ENCODE results near the gene VPS16. TPM values are rescaled to one million over a fixed set of nuclear protein-coding genes. Genes with fewer than 3 reads are reported as not detected.

Gene VPS16
- total RNA-seq, 2 experiments from 2014 or later: 47.0 to 55.2 TPM

DNA sequence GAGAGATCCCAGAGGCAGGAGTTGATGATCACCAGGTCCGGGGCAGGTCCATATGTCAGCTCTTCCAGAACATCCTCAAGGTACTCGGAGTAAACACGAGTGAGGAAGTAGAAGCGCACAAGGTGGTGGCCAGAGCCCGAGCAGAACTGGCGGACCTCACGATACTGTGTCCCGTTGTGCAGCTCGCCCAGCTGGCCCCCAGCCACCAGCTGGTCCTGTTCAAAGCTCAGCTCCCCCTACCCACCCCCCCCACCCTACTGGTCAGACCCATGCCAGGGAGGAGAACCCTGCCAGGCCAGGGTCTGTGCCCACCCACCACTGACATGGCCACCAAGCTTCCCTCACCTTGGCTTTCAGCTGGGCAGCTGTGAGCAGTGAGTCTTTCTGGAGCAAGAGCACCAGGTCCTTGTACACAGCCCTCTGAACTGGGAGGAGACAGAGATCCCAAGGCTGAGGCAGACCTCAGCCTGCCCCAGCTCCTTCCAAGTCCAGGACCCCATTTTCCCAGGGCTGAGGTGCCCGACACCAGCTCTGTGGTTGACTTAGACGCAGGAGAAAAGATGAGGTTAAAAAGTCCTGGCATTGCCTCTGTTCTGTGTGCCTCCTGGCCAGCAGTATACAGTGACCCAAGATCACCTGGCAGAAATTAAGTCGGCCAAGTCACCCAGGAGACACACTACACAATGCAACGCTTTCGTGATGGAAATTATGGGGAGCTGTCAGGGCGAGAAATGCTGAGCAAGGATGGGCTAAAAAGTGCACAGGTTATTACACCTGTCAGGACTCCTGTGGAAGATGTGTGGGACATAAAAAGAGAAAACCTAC lies 1.5 kb upstream of the VPS16 start:
- Mint-ChIP-seq H3K9me3 (ENCODE audit: insufficient read depth) (no peaks in the 10 kb centered on the region), H3K27me3 (ENCODE audit: low read depth) (peaks cover 2% of the 10 kb centered on the region), H3K4me3 (peak overlapping the region; percentile 69), H3K36me3 (ENCODE audit: low read depth) (peaks cover 7% of the 10 kb centered on the region), H3K27ac (peak overlapping the region; percentile 88), H3K4me1 (ENCODE audit: low read depth) (peaks cover 10% of the 10 kb centered on the region)
- DNase-seq (no peak), ATAC-seq (no peak)
- CTCF ChIA-PET: no interaction called here
- POLR2A ChIA-PET: interaction anchor here (0.5 to 2.6 kb wide), 8 partner anchors 13 to 151 kb away, joined by 3 to 9 read pairs (median 4); partner anchors contain the start of gene PTPRA

GRCh38 chr20:2839732-2840137 lies 810 bp upstream of the VPS16 start:
- H3K27ac Mint-ChIP-seq: peak overlapping the region; percentile 88
- peaks cover 10% of the 10 kb centered on the region for H3K36me3 Mint-ChIP-seq (ENCODE audit: low read depth)
- H3K4me3 Mint-ChIP-seq: peak overlapping the region; percentile 69
- no peaks in the 10 kb centered on the region for H3K9me3 Mint-ChIP-seq (ENCODE audit: insufficient read depth)
- ChIA-PET CTCF (interaction anchor here (1.6 kb wide), 1 partner anchor 128 kb away, joined by 5 read pairs; no protein-coding TSS in a partner anchor), POLR2A (interaction anchor here (0.5 to 2.6 kb wide), 9 partner anchors 9 to 188 kb away, joined by 3 to 9 read pairs (median 4); partner anchors contain the start of gene PTPRA)
- no peak for DNase-seq
- H3K4me1 Mint-ChIP-seq (ENCODE audit: low read depth): peaks cover 13% of the 10 kb centered on the region
- ATAC-seq: no peak
- peaks cover 2% of the 10 kb centered on the region for H3K27me3 Mint-ChIP-seq (ENCODE audit: low read depth)

GRCh38 chr20:2840967-2841531 lies 504 bp downstream of the VPS16 start:
- peaks cover 22% of the 10 kb centered on the region for H3K4me1 Mint-ChIP-seq (ENCODE audit: low read depth)
- peak overlapping the region; percentile 65 for H3K27ac Mint-ChIP-seq
- POLR2A ChIA-PET: interaction anchor here (0.7 to 2.6 kb wide), 9 partner anchors 8 to 204 kb away, joined by 3 to 9 read pairs (median 3); partner anchors contain the start of genes CPXM1 and PTPRA
- no peaks in the 10 kb centered on the region for H3K9me3 Mint-ChIP-seq (ENCODE audit: insufficient read depth)
- DNase-seq (peak; percentile 57), ATAC-seq (peak; percentile 52)
- H3K36me3 Mint-ChIP-seq (ENCODE audit: low read depth): peaks cover 13% of the 10 kb centered on the region
- peaks cover 2% of the 10 kb centered on the region for H3K27me3 Mint-ChIP-seq (ENCODE audit: low read depth)
- H3K4me3 Mint-ChIP-seq: peak overlapping the region; percentile 83
- CTCF ChIA-PET: interaction anchor here (1.6 kb wide), 1 partner anchor 129 kb away, joined by 5 read pairs; no protein-coding TSS in a partner anchor

- peaks cover 26% of the 10 kb centered on the region for H3K4me1 Mint-ChIP-seq (ENCODE audit: low read depth)
- H3K27me3 Mint-ChIP-seq (ENCODE audit: low read depth): no peaks in the 10 kb centered on the region
- H3K36me3 Mint-ChIP-seq (ENCODE audit: low read depth): peaks cover 14% of the 10 kb centered on the region
- H3K9me3 Mint-ChIP-seq (ENCODE audit: insufficient read depth): no peaks in the 10 kb centered on the region
- ATAC-seq (no peak), DNase-seq (no peak)
- H3K27ac Mint-ChIP-seq: peak overlapping the region; percentile 30
- POLR2A ChIA-PET: no interaction called here
- CTCF ChIA-PET: no interaction called here
- no peak overlapping the region for H3K4me3 Mint-ChIP-seq
These were observed 5.1 kb downstream of the VPS16 start for GRCh38 chr20:2845607-2846006.

- H3K9me3 Mint-ChIP-seq (ENCODE audit: insufficient read depth): no peaks in the 10 kb centered on the region
- H3K4me1 Mint-ChIP-seq (ENCODE audit: low read depth): peaks cover 25% of the 10 kb centered on the region
- POLR2A ChIA-PET: no interaction called here
These were observed 6.2 kb downstream of the VPS16 start for GRCh38 chr20:2846698-2847097.

DNA sequence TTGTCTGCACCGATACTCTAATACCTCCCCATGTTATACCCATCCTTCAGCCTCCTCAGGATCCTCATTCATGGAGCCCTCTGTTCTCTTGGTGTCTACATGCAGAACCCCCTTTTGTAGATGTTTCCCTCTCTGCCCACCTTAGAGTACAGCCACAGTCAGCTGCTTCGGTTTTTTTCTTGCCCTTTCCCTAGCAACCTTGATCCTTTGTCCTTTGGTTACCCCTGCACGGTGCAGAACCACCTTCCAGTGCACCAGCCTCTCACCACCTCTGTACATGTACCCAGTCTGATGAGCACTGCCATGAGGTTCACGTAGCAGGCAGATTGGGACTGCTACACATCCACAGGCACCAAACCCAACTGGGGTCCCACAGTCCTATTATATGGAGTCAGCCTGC lies 7.3 kb downstream of the VPS16 start:
- DNase-seq (no peak), ATAC-seq (no peak)
- Mint-ChIP-seq H3K9me3 (ENCODE audit: insufficient read depth) (no peaks in the 10 kb centered on the region), H3K27me3 (ENCODE audit: low read depth) (no peaks in the 10 kb centered on the region), H3K27ac (no peak overlapping the region), H3K36me3 (ENCODE audit: low read depth) (peaks cover 14% of the 10 kb centered on the region), H3K4me3 (no peak overlapping the region), H3K4me1 (ENCODE audit: low read depth) (peaks cover 36% of the 10 kb centered on the region)
- ChIA-PET POLR2A (no interaction called here), CTCF (no interaction called here)

More at GRCh38 chr20:2846698-2847097, 6.2 kb downstream of the VPS16 start:
- Mint-ChIP-seq H3K27me3 (ENCODE audit: low read depth) (no peaks in the 10 kb centered on the region), H3K4me3 (no peak overlapping the region), H3K27ac (no peak overlapping the region), H3K36me3 (ENCODE audit: low read depth) (peaks cover 14% of the 10 kb centered on the region)
- no peak for DNase-seq
- CTCF ChIA-PET: no interaction called here
- ATAC-seq: no peak

DNA sequence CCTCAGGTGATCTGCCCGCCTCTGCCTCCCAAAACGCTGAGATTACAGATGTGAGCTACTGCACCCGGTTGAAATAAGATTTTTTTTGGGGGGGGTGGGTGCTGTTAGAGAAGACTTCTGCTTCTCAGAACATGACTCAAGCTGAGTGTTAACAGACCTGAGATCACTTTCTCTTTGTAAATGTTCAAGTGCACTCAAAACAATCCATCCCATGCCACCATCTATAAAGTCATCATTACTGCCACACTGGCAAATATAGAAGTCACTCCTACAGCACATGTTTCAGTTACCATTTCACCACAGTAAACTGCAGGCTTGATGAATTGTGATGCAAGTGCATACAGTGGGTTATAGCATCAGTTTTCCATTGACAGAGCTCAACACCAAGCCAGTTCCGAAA lies 9.0 kb downstream of the VPS16 start:
- H3K36me3 Mint-ChIP-seq (ENCODE audit: low read depth): peaks cover 10% of the 10 kb centered on the region
- peaks cover 44% of the 10 kb centered on the region for H3K4me1 Mint-ChIP-seq (ENCODE audit: low read depth)
- POLR2A ChIA-PET: interaction anchor here (1.2 kb wide), 1 partner anchor 9 kb away, joined by 4 read pairs; the partner anchor contains the start of genes PCED1A and VPS16
- no peak for DNase-seq
- no peaks in the 10 kb centered on the region for H3K27me3 Mint-ChIP-seq (ENCODE audit: low read depth)
- H3K9me3 Mint-ChIP-seq (ENCODE audit: insufficient read depth): no peaks in the 10 kb centered on the region
- H3K4me3 Mint-ChIP-seq: no peak overlapping the region
- H3K27ac Mint-ChIP-seq: no peak overlapping the region
- CTCF ChIA-PET: interaction anchor here (0.8 to 2.0 kb wide), 2 partner anchors 16 to 31 kb away, joined by 3 to 5 read pairs; no protein-coding TSS in a partner anchor
- ATAC-seq: no peak

- H3K4me3 Mint-ChIP-seq: no peak overlapping the region
- peaks cover 34% of the 10 kb centered on the region for H3K4me1 Mint-ChIP-seq (ENCODE audit: low read depth)
- H3K27me3 Mint-ChIP-seq (ENCODE audit: low read depth): no peaks in the 10 kb centered on the region
- DNase-seq: no peak
- ATAC-seq: no peak
- CTCF ChIA-PET: interaction anchor here (0.8 to 1.9 kb wide), 5 partner anchors 14 to 122 kb away, joined by 3 to 8 read pairs (median 5); no protein-coding TSS in a partner anchor
- H3K9me3 Mint-ChIP-seq (ENCODE audit: insufficient read depth): no peaks in the 10 kb centered on the region
- H3K36me3 Mint-ChIP-seq (ENCODE audit: low read depth): peaks cover 5% of the 10 kb centered on the region
- peak overlapping the region; percentile 6 for H3K27ac Mint-ChIP-seq
- POLR2A ChIA-PET: interaction anchor here (0.6 to 0.9 kb wide), 2 partner anchors 163 to 688 kb away, joined by 3 read pairs; no protein-coding TSS in a partner anchor
These were observed 10.5 kb downstream of the VPS16 start for GRCh38 chr20:2851086-2851485.

- DNase-seq (no peak), ATAC-seq (no peak)
- Mint-ChIP-seq H3K9me3 (ENCODE audit: insufficient read depth) (no peaks in the 10 kb centered on the region), H3K36me3 (ENCODE audit: low read depth) (peaks cover 11% of the 10 kb centered on the region), H3K27ac (no peak overlapping the region), H3K27me3 (ENCODE audit: low read depth) (no peaks in the 10 kb centered on the region), H3K4me3 (no peak overlapping the region), H3K4me1 (ENCODE audit: low read depth) (peaks cover 8% of the 10 kb centered on the region)
- ChIA-PET CTCF (no interaction called here), POLR2A (interaction anchor here (1.2 to 1.3 kb wide), 2 partner anchors 14 to 106 kb away, joined by 3 to 4 read pairs; no protein-coding TSS in a partner anchor)
These were observed 18.0 kb downstream of the VPS16 start for GRCh38 chr20:2858591-2858990.

DNA sequence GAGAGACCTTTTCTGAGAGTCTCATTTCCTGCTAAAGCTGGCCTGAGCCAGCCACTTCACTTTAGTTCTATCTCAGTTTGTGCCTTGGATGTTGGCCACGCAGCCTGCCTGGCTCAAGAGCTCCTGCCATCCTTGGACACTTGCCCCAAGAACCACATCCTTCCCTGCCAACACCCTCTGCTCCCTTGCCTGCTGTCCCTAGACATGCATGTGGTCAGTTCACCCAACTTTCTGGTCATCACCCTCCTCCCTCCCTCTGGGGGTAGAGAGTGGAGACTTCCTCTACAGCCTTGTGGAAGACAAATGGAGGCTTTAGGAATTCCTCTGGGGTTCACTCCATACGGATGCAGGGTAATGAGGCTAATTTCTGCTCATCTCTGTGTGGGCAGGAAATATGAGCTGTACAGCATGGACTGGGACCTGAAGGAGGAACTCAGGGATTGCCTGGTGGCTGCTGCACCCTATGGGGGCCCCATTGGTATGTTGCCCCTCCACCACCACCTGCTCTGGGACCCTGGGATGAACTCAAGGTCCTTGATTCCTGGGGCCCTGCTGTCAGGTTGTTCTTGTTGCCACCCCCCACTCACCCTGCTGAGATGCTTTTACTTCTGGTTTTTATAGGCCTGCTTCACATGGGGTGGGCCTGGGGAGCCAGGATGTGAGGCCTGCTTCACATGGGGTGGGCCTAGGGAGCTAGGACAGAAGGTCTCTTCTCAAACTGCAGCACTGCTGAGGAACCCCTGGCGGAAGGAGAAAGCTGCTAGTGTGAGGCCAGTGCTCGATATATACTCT lies 19.0 kb downstream of the VPS16 start:
- ATAC-seq: no peak
- H3K9me3 Mint-ChIP-seq (ENCODE audit: insufficient read depth): no peaks in the 10 kb centered on the region
- H3K36me3 Mint-ChIP-seq (ENCODE audit: low read depth): peaks cover 15% of the 10 kb centered on the region
- H3K4me1 Mint-ChIP-seq (ENCODE audit: low read depth): peaks cover 7% of the 10 kb centered on the region
- no peak overlapping the region for H3K4me3 Mint-ChIP-seq
- CTCF ChIA-PET: interaction anchor here (0.7 kb wide), 1 partner anchor 172 kb away, joined by 4 read pairs; no protein-coding TSS in a partner anchor
- POLR2A ChIA-PET: interaction anchor here (1.2 to 1.3 kb wide), 2 partner anchors 13 to 106 kb away, joined by 3 to 4 read pairs; no protein-coding TSS in a partner anchor
- DNase-seq: no peak
- H3K27ac Mint-ChIP-seq: peak overlapping the region; percentile 39
- H3K27me3 Mint-ChIP-seq (ENCODE audit: low read depth): no peaks in the 10 kb centered on the region

- CTCF ChIA-PET: interaction anchor here (0.8 to 3.4 kb wide), 6 partner anchors 9 to 178 kb away, joined by 3 to 16 read pairs (median 3); no protein-coding TSS in a partner anchor
- H3K4me3 Mint-ChIP-seq: no peak overlapping the region
- DNase-seq (no peak), ATAC-seq (no peak)
- H3K4me1 Mint-ChIP-seq (ENCODE audit: low read depth): peaks cover 39% of the 10 kb centered on the region
- H3K27ac Mint-ChIP-seq: peak overlapping the region; percentile 19
- H3K9me3 Mint-ChIP-seq (ENCODE audit: insufficient read depth): no peaks in the 10 kb centered on the region
- POLR2A ChIA-PET: interaction anchor here (1.2 to 1.3 kb wide), 2 partner anchors 8 to 25 kb away, joined by 4 to 5 read pairs; partner anchors contain the start of gene PTPRA
- H3K27me3 Mint-ChIP-seq (ENCODE audit: low read depth): no peaks in the 10 kb centered on the region
- H3K36me3 Mint-ChIP-seq (ENCODE audit: low read depth): peaks cover 29% of the 10 kb centered on the region
These were observed 24.1 kb downstream of the VPS16 start for GRCh38 chr20:2864626-2865025.

Measured in activated CD8-positive, alpha-beta T cell treated with anti-CD3 and anti-CD28 coated beads, Interleukin-2, amount 10 ng/mL, durations not matched to agents 7 days and 5 days (primary cell).